Measurements from ENCODE around the gene HLA-A.

- TF ChIP-seq CTCF (IDR thresholded peaks at IDR 0.05) (no peak), ZFX (IDR thresholded peaks at IDR 0.05; ENCODE audit: borderline replicate concordance) (no peak)
Observed at GRCh38 chr6:29984992-29985391, 42.7 kb downstream of the HLA-A start.

Data from 22Rv1 (cell line).